PFSK-1 (cell line): ENCODE data around the gene CPSF4L.

ENCODE experiments used
- POLR2AphosphoS5 ChIP-seq: IDR thresholded peaks from 2 replicates; pipeline ENCODE4 v1.6.1; 2012; ENCODE audit warnings: low read depth, mild to moderate bottlenecking, control low read depth, low read length, moderate library complexity
- SIN3A ChIP-seq: IDR thresholded peaks from 2 replicates; pipeline ENCODE4 v1.6.1; 2012; ENCODE audit warnings: mild to moderate bottlenecking, low read length, moderate library complexity, borderline replicate concordance; ENCODE audit not compliant: insufficient read depth
- TAF1 ChIP-seq: IDR thresholded peaks from 2 replicates; pipeline ENCODE4 v1.6.1; 2012; ENCODE audit warnings: low read length, control low read depth, borderline replicate concordance; ENCODE audit not compliant: insufficient read depth
- TF ChIP-seq, protein P1 (sequence below), 2 experiments: IDR thresholded peaks; 2 replicates each; pipeline versions ENCODE4 v1.6.1 to v1.8.0; 2011 to 2012; ENCODE audit warnings: low read depth in 2 of 2, low read length in 2 of 2, control low read depth in 1 of 2, inconsistent platforms in 1 of 2, mild to moderate bottlenecking in 1 of 2, moderate library complexity in 1 of 2; ENCODE audit not compliant: insufficient read depth in 1 of 2

DNA sequence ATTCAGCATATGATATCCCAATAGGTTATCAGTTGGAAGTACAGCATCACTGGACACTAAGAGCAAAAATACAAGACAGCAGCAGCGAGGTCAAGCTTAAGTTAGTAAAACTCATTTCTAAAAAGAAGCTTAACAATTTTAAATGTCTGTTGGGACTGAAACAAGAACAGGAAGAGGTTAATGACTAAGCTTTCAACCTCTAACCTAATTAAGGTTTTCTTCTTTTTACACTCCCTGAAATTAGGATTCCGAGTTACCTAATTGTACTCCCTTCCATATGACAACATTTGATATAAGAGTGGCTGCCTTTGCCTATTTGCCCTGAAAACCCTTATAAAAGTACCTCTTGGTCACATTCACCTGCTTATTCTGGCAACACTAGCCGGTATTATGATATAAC, 34.3 kb downstream of the CPSF4L start:
- TF ChIP-seq, protein P1, sequence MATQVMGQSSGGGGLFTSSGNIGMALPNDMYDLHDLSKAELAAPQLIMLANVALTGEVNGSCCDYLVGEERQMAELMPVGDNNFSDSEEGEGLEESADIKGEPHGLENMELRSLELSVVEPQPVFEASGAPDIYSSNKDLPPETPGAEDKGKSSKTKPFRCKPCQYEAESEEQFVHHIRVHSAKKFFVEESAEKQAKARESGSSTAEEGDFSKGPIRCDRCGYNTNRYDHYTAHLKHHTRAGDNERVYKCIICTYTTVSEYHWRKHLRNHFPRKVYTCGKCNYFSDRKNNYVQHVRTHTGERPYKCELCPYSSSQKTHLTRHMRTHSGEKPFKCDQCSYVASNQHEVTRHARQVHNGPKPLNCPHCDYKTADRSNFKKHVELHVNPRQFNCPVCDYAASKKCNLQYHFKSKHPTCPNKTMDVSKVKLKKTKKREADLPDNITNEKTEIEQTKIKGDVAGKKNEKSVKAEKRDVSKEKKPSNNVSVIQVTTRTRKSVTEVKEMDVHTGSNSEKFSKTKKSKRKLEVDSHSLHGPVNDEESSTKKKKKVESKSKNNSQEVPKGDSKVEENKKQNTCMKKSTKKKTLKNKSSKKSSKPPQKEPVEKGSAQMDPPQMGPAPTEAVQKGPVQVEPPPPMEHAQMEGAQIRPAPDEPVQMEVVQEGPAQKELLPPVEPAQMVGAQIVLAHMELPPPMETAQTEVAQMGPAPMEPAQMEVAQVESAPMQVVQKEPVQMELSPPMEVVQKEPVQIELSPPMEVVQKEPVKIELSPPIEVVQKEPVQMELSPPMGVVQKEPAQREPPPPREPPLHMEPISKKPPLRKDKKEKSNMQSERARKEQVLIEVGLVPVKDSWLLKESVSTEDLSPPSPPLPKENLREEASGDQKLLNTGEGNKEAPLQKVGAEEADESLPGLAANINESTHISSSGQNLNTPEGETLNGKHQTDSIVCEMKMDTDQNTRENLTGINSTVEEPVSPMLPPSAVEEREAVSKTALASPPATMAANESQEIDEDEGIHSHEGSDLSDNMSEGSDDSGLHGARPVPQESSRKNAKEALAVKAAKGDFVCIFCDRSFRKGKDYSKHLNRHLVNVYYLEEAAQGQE (IDR thresholded peaks at IDR 0.05; ENCODE audit: insufficient read depth in 1 of 2, low read depth in 2 of 2, low read length in 2 of 2), result no peak
- TF ChIP-seq POLR2AphosphoS5 (no peak), TAF1 (no peak), SIN3A (no peak)
